OCI-LY3 (cell line): ENCODE data around the gene KYNU.

Source experiments
- CTCF ChIP-seq: fragments of 200-600, 300-600 bp; sonication (generic); IDR thresholded peaks from 2 replicates; pipeline ENCODE4 v1.5.1; 2014; ENCODE audit warnings: antibody characterized with exemption, low read length, low read depth
- EZH2phosphoT487 ChIP-seq: fragments of 200-600 bp; shearing (Covaris generic); IDR thresholded peaks from 2 replicates; pipeline ENCODE4 v1.6.1; 2018; ENCODE audit warnings: antibody characterized with exemption, mixed run types, low read depth

- TF ChIP-seq CTCF (no peak), EZH2phosphoT487 (no peak)
These were observed 198.2 kb downstream of the KYNU start for GRCh38 chr2:143075711-143076110.
